ENCODE data around the gene AP5Z1.

The AP5Z1 gene

DNA sequence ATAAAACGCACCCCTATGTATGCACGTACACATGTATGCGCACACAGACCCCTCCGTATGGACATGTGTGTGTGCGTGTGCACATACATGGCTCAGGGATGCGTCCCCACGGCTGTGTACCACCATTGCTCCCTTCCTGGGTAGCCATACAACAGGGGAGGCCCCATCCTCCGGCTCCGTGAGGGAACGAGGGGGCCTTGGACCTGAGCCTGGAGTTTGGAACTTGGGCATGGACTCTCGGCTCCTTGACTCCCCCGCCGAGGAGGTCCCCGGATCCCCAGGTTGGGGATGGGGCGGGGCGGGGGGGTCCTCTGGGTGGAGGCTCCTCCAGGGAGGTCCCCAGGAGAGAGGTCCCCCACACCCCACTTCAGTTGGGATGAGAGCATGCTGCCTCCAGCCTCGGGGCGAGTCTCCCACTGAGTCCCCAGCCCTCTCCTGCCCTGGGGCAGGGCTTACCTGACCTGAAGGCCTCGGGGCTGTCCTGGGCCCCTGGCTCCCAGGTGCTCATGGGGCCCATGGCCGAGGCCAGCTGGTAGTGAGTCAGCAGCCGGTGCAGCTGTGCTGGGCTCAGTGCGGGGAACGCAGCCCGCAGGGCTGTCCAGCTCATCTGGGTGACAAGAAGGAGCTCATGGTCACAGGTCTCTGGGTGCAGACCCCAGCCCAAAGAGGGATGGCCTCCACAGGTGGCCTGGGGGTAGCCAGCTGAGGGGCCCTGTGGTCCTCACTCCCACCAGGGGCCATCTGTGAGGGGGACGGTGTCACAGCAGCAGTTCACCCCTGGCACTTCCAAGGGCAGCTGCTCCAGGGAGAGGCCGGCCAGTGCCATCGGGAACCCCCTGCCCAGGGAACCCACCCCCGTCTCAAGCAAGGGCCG is 29.9 kb downstream of the AP5Z1 start:
- Histone ChIP-seq H3K4me2 (ENCODE audit: insufficient read depth, low read length) (no peak overlapping the region), H2AFZ (ENCODE audit: low read depth, low read length) (no peak overlapping the region)

DNA sequence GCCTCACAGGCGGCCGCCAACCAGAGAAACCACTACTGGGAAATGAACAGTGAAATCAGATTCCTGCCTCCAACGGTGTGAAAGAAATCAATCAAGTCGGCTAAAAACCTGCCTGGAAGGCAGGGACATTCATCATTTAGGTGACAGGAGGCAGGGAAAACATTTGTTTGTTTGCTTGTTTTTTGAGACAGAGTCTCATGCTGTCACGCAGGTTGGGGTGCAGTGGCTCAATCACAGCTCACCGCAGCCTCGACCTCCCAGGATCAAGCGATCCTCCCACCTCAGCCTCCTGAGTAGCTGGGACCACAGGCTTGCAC is 30.5 kb downstream of the AP5Z1 start:
- H3K36me3 ChIP-seq (ENCODE audit: insufficient read depth, low read length): no peaks in the 10 kb centered on the region
- no peak overlapping the region for H3K9ac ChIP-seq (ENCODE audit: low read depth, low read length)
- no peaks in the 10 kb centered on the region for H3K9me3 ChIP-seq (ENCODE audit: insufficient read depth, low read length, severe bottlenecking)
- H3K4me3 ChIP-seq (ENCODE audit: low read depth in 1 of 2, low read length in 2 of 2): no peak overlapping the region
- H2AFZ ChIP-seq (ENCODE audit: low read depth, low read length): no peak overlapping the region
- no peak overlapping the region for H3K4me2 ChIP-seq (ENCODE audit: insufficient read depth, low read length)
- TF ChIP-seq, protein P1, sequence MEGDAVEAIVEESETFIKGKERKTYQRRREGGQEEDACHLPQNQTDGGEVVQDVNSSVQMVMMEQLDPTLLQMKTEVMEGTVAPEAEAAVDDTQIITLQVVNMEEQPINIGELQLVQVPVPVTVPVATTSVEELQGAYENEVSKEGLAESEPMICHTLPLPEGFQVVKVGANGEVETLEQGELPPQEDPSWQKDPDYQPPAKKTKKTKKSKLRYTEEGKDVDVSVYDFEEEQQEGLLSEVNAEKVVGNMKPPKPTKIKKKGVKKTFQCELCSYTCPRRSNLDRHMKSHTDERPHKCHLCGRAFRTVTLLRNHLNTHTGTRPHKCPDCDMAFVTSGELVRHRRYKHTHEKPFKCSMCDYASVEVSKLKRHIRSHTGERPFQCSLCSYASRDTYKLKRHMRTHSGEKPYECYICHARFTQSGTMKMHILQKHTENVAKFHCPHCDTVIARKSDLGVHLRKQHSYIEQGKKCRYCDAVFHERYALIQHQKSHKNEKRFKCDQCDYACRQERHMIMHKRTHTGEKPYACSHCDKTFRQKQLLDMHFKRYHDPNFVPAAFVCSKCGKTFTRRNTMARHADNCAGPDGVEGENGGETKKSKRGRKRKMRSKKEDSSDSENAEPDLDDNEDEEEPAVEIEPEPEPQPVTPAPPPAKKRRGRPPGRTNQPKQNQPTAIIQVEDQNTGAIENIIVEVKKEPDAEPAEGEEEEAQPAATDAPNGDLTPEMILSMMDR (IDR thresholded peaks at IDR 0.05; ENCODE audit: borderline replicate concordance, extremely low read depth, low read length, poor library complexity, severe bottlenecking): no peak
- TF ChIP-seq EZH2 (IDR thresholded peaks at IDR 0.05; ENCODE audit: borderline replicate concordance, low read depth, low read length, severe bottlenecking): no peak
- H4K20me1 ChIP-seq (ENCODE audit: insufficient read depth, low read length): no peaks in the 10 kb centered on the region
- H3K27me3 ChIP-seq (ENCODE audit: insufficient read depth, low read length, poor library complexity): no peaks in the 10 kb centered on the region
- no peaks in the 10 kb centered on the region for H3K79me2 ChIP-seq (ENCODE audit: insufficient read depth, low read length)
- H3K4me1 ChIP-seq (ENCODE audit: insufficient read depth, low read length): no peaks in the 10 kb centered on the region
- no peak overlapping the region for H3K27ac ChIP-seq (ENCODE audit: low read length)
- DNase-seq: no peak
- no peak for ATAC-seq (ENCODE audit: insufficient read depth, low read depth)

More for the DNA sequence above, 29.9 kb downstream of the AP5Z1 start:
- no peak overlapping the region for H3K27ac ChIP-seq (ENCODE audit: low read length)
- no peak overlapping the region for H3K9ac ChIP-seq (ENCODE audit: low read depth, low read length)
- H3K36me3 ChIP-seq (ENCODE audit: insufficient read depth, low read length): no peaks in the 10 kb centered on the region
- no peak for DNase-seq
- H3K79me2 ChIP-seq (ENCODE audit: insufficient read depth, low read length): no peaks in the 10 kb centered on the region
- H3K4me3 ChIP-seq (ENCODE audit: low read depth in 1 of 2, low read length in 2 of 2): no peak overlapping the region
- no peaks in the 10 kb centered on the region for H3K9me3 ChIP-seq (ENCODE audit: insufficient read depth, low read length, severe bottlenecking)
- TF ChIP-seq, protein P1 (IDR thresholded peaks at IDR 0.05; ENCODE audit: borderline replicate concordance, extremely low read depth, low read length, poor library complexity, severe bottlenecking): no peak
- TF ChIP-seq EZH2 (IDR thresholded peaks at IDR 0.05; ENCODE audit: borderline replicate concordance, low read depth, low read length, severe bottlenecking): no peak
- H3K27me3 ChIP-seq (ENCODE audit: insufficient read depth, low read length, poor library complexity): no peaks in the 10 kb centered on the region
- H3K4me1 ChIP-seq (ENCODE audit: insufficient read depth, low read length): no peaks in the 10 kb centered on the region
- H4K20me1 ChIP-seq (ENCODE audit: insufficient read depth, low read length): no peaks in the 10 kb centered on the region
- ATAC-seq (ENCODE audit: insufficient read depth, low read depth): no peak

DNA sequence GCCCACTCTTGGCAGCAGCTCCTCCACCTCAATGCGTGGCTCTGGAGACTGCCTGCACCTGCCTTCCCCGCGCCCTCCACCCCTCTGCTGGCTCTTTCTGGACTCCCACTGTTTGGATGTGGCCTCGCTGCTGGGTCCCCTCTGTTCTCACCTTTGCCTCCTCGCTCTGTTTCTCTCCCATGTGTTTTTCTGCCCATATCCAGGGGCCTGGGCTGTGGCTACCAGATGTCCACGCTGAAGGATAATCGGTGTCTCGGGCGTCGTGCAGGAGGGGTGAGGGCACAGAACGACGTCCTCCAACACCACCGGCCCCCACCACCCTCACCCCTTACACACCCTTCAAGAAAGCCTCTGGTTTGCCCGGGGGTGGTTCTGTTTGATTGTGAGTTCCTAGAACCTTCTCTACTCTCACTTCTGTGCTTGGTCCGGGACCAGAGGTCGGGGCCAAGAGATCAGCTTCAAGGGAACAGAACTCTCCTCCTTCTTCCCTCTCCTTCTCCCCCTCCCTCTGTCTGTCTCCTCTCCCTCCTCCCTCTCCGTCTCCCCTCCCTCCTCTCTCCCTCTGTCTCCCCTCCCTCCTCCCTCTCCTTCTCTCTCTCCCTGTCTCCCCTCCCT is 31.7 kb downstream of the AP5Z1 start:
- TF ChIP-seq EZH2 (IDR thresholded peaks at IDR 0.05; ENCODE audit: borderline replicate concordance, low read depth, low read length, severe bottlenecking): no peak
- TF ChIP-seq, protein P1 (IDR thresholded peaks at IDR 0.05; ENCODE audit: borderline replicate concordance, extremely low read depth, low read length, poor library complexity, severe bottlenecking): no peak
- Histone ChIP-seq H3K4me2 (ENCODE audit: insufficient read depth, low read length) (no peak overlapping the region), H3K9me3 (ENCODE audit: insufficient read depth, low read length, severe bottlenecking) (no peaks in the 10 kb centered on the region), H3K27me3 (ENCODE audit: insufficient read depth, low read length, poor library complexity) (no peaks in the 10 kb centered on the region), H3K27ac (ENCODE audit: low read length) (no peak overlapping the region), H3K4me1 (ENCODE audit: insufficient read depth, low read length) (no peaks in the 10 kb centered on the region), H3K4me3 (ENCODE audit: low read depth in 1 of 2, low read length in 2 of 2) (no peak overlapping the region), H3K36me3 (ENCODE audit: insufficient read depth, low read length) (no peaks in the 10 kb centered on the region), H3K9ac (ENCODE audit: low read depth, low read length) (no peak overlapping the region), H4K20me1 (ENCODE audit: insufficient read depth, low read length) (no peaks in the 10 kb centered on the region), H3K79me2 (ENCODE audit: insufficient read depth, low read length) (no peaks in the 10 kb centered on the region), H2AFZ (ENCODE audit: low read depth, low read length) (no peak overlapping the region)
- ATAC-seq (ENCODE audit: insufficient read depth, low read depth) (no peak), DNase-seq (no peak)

Measured in DND-41 (cell line).